Liver (tissue), 9 donors: Measurements from ENCODE around the gene PLVAP. TPM values are rescaled to one million over a fixed set of nuclear protein-coding genes. Genes with fewer than 3 reads are reported as not detected.

Experiments
- DNase-seq: peaks from one replicate; pipeline ENCODE4 v3.0.0-alpha.2; 2017; ENCODE audit warnings: low spot score
- H3K27ac ChIP-seq, 2 donors: one replicate each; pipeline ENCODE4 v1.7.0; 2013; ENCODE audit warnings: inconsistent platforms in 2 of 2, low read length in 2 of 2, control low read depth in 1 of 2, low read depth in 1 of 2, mild to moderate bottlenecking in 1 of 2
- H3K27me3 ChIP-seq, 4 donors: one replicate each; pipeline versions ENCODE4 v1.6.1 to v1.7.0; 2013; ENCODE audit warnings: low read length in 3 of 4, inconsistent platforms in 1 of 4, mild to moderate bottlenecking in 1 of 4, moderate library complexity in 1 of 4; ENCODE audit not compliant: control insufficient read depth in 4 of 4, insufficient read depth in 4 of 4
- H3K36me3 ChIP-seq, 4 donors: one replicate each; pipeline versions ENCODE4 v1.6.1 to v1.7.0; 2013; ENCODE audit warnings: low read length in 3 of 4, mild to moderate bottlenecking in 3 of 4, low read depth in 1 of 4, moderate library complexity in 1 of 4; ENCODE audit not compliant: control insufficient read depth in 4 of 4, insufficient read depth in 3 of 4
- H3K4me1 ChIP-seq, 4 donors: one replicate each; pipeline versions ENCODE4 v1.6.1 to v1.7.0; 2013; ENCODE audit warnings: low read length in 3 of 4, mild to moderate bottlenecking in 3 of 4, moderate library complexity in 1 of 4; ENCODE audit not compliant: control insufficient read depth in 4 of 4, insufficient read depth in 4 of 4
- H3K4me3 ChIP-seq, 3 donors: one replicate each; pipeline versions ENCODE4 v1.6.1 to v1.7.0; 2013; ENCODE audit warnings: low read length in 3 of 3, control low read depth in 1 of 3, low read depth in 1 of 3, mild to moderate bottlenecking in 1 of 3
- H3K9ac ChIP-seq, 2 donors: one replicate each; pipeline ENCODE4 v1.7.0; 2013; ENCODE audit warnings: low read length in 2 of 2, mild to moderate bottlenecking in 2 of 2, moderate library complexity in 2 of 2, control low read depth in 1 of 2, low read depth in 1 of 2
- H3K9me3 ChIP-seq, 4 donors: one replicate each; pipeline versions ENCODE4 v1.6.1 to v1.7.0; 2013; ENCODE audit warnings: low read length in 3 of 4; ENCODE audit not compliant: control insufficient read depth in 4 of 4
- CTCF ChIP-seq: fragments of 150-350 bp; IDR thresholded peaks from 2 replicates; pipeline ENCODE4 v1.5.1; 2017; ENCODE audit warnings: improper control_type of control experiment, low read depth, low read length; ENCODE audit not compliant: missing input control
- EGR1 ChIP-seq, 2 donors: IDR thresholded peaks; 2 replicates each; pipeline ENCODE4 v1.6.1; 2016 to 2018; ENCODE audit warnings: antibody characterized with exemption in 2 of 2, low read depth in 2 of 2
- FOXA1 ChIP-seq: IDR thresholded peaks from 2 replicates; pipeline ENCODE4 v1.6.1; 2016; ENCODE audit warnings: antibody characterized with exemption
- FOXA2 ChIP-seq: IDR thresholded peaks from 2 replicates; pipeline ENCODE4 v1.6.1; 2016; ENCODE audit warnings: antibody characterized with exemption
- GABPA ChIP-seq, 2 donors: IDR thresholded peaks in 1 of 2; conservative IDR thresholded peaks in 1 of 2; 2 replicates each; pipeline ENCODE4 v1.6.1; 2016; ENCODE audit warnings: antibody characterized with exemption in 2 of 2, mild to moderate bottlenecking in 1 of 2, moderate library complexity in 1 of 2
- HNF4A ChIP-seq, 2 donors: conservative IDR thresholded peaks; 2 replicates each; pipeline ENCODE4 v1.6.1; 2016; ENCODE audit warnings: antibody characterized with exemption in 2 of 2, mild to moderate bottlenecking in 2 of 2
- HNF4G ChIP-seq: IDR thresholded peaks from 2 replicates; pipeline ENCODE4 v1.6.1; 2016; ENCODE audit warnings: antibody characterized with exemption
- JUND ChIP-seq, 2 donors: IDR thresholded peaks; 2 replicates each; pipeline ENCODE4 v1.6.1; 2016; ENCODE audit warnings: antibody characterized with exemption in 2 of 2
- NR2F2 ChIP-seq: IDR thresholded peaks from 2 replicates; pipeline ENCODE4 v1.6.1; 2016; ENCODE audit warnings: antibody characterized with exemption
- RAD21 ChIP-seq, 2 donors: IDR thresholded peaks; 2 replicates each; pipeline ENCODE4 v1.6.1; 2016; ENCODE audit warnings: antibody characterized with exemption in 2 of 2, mild to moderate bottlenecking in 2 of 2
- RXRA ChIP-seq, 2 donors: IDR thresholded peaks; 2 replicates each; pipeline ENCODE4 v1.6.1; 2017 to 2018; ENCODE audit warnings: antibody characterized with exemption in 2 of 2, mild to moderate bottlenecking in 1 of 2
- SP1 ChIP-seq: IDR thresholded peaks from 2 replicates; pipeline ENCODE4 v1.6.1; 2018; ENCODE audit warnings: antibody characterized with exemption, mild to moderate bottlenecking
- TAF1 ChIP-seq: conservative IDR thresholded peaks from 2 replicates; pipeline ENCODE4 v1.6.1; 2016; ENCODE audit warnings: antibody characterized with exemption, mild to moderate bottlenecking
- YY1 ChIP-seq: IDR thresholded peaks from 2 replicates; pipeline ENCODE4 v1.6.1; 2016; ENCODE audit warnings: antibody characterized with exemption, mild to moderate bottlenecking
- WGBS: extraction: QIAGEN DNeasy Blood & Tissue Kit; methylation state at CpG from one replicate; pipeline ENCODE4 v1.1.7; 2013; 5-methylcytosine and 5-hydroxymethylcytosine counted together
- polyA plus RNA-seq, 2 donors: library from polyadenylated mRNA; stranded (reverse) in 1 of 2; unstranded in 1 of 2; fragments of 200-250 nt in 1 of 2; fragments of >200 nt in 1 of 2; fragmentation: Nextera tagmentation in 1 of 2; extraction: Ambion mirVana in 1 of 2; gene quantifications; one replicate each; pipeline versions ENCODE4 v1.2.1 to v1.2.3, GENCODE V29; 2013 to 2015
- total RNA-seq, 2 donors: library from RNA; depleted of rRNA; stranded (reverse); fragments of >200 nt; gene quantifications; one replicate each; pipeline ENCODE4 v1.2.3, GENCODE V29; 2014
- TF ChIP-seq, protein P1 (sequence below): IDR thresholded peaks from 2 replicates; pipeline ENCODE4 v1.6.1; 2016; ENCODE audit warnings: antibody characterized with exemption
- TF ChIP-seq, protein P2 (sequence below): IDR thresholded peaks from 2 replicates; pipeline ENCODE4 v1.6.1; 2016; ENCODE audit warnings: antibody characterized with exemption, mild to moderate bottlenecking
- TF ChIP-seq, protein P3 (sequence below): IDR thresholded peaks from 2 replicates; pipeline ENCODE4 v1.6.1; 2016; ENCODE audit warnings: antibody characterized with exemption
- TF ChIP-seq, protein P4 (sequence below): IDR thresholded peaks from 2 replicates; pipeline ENCODE4 v1.6.1; 2016; ENCODE audit warnings: antibody characterized with exemption
- donor health status: healthy.
- donor health status: healthy.
- donor health status: healthy.
- donor health status: healthy.
- donor health status: healthy.

Gene PLVAP
- total and polyA plus RNA-seq, 4 donors, result 4.2 to 11.8 (median 8.6) TPM

DNA sequence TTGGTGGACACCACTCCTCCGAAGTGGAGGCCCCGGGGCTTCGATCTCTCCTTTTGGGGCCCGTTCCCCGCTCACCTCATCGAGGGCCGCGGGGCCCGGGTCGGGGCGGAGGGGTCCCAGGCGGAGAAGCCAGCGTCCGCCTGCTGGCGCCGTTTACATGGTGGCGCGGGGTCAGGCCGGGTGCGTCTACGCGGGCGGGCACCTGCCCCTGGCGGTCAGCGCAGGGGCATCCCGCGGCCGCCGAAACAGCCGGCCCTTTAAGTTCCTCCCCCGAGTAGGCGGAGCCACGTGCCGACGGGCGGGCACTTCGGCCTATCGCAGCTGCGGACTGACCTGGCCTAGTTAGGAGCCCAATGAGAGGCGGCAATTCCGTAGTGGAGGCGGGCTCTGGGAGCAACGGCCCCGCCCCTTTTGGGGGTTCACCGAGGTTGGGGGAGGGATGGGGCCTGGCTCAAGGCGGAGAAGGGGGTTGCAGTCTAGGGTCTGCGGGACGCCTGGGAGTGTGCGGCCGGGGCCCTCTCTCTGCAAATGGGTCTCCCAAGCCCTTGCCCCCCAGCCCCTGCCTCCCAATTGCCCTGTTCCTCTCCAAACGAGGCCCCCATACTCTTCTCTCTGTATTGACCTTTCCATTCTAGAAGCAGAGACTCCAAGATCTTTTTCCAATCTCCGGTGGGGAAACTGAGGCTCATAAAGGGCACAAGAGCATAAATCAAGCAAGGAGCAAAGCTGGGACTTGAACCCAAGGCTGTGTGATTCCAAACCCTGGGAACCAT is 73.8 kb downstream of the PLVAP start, which contains the start of gene ABHD8:
Gene ABHD8 (minus strand): TSS at position 259 of the 773 bp plus-strand sequence. CDS start 1,809 bp downstream, outside the sequence.
- 2% methylated on average over 52 of the region's 52 CpGs for whole genome bisulfite sequencing
- H3K4me1 ChIP-seq, result peaks cover 12 to 45% (median 36%) of the 10 kb centered on the region in 4 donors
- H3K27ac ChIP-seq, result peak within 1 kb of the TSS; percentile 51 to 57
- H3K9me3 ChIP-seq, result peaks cover 0 to 1% (median under 1%) of the 10 kb centered on the region in 4 donors
- H3K36me3 ChIP-seq, result peaks cover 0 to under 1% (median 0%) of the 10 kb centered on the region in 4 donors
- H3K4me3 ChIP-seq, result peak within 1 kb of the TSS; percentile 62 to 87 (median 65)
- DNase-seq, result peak; percentile 97
- peak within 1 kb of the TSS in 1 of 2 donors; percentile 59 for H3K9ac ChIP-seq
- TF ChIP-seq GABPA (IDR thresholded peaks at IDR 0.05 in 1 of 2, conservative IDR thresholded peaks at IDR 0.05 in 1 of 2) (no peak), HNF4A (conservative IDR thresholded peaks at IDR 0.05) (no peak), FOXA2 (no peak), EGR1 (IDR thresholded peaks at IDR 0.05; ENCODE audit: low read depth in 2 of 2) (no peak), YY1 (no peak), TAF1 (no peak), RAD21 (IDR thresholded peaks at IDR 0.05) (peak in 1 of 2 donors; percentile 28), RXRA (IDR thresholded peaks at IDR 0.05) (peak; percentile 46 to 48), HNF4G (no peak), CTCF (peak; percentile 62), FOXA1 (peak; percentile 33), SP1 (peak; percentile 90), NR2F2 (no peak), JUND (IDR thresholded peaks at IDR 0.05) (no peak)
- TF ChIP-seq, protein P1, sequence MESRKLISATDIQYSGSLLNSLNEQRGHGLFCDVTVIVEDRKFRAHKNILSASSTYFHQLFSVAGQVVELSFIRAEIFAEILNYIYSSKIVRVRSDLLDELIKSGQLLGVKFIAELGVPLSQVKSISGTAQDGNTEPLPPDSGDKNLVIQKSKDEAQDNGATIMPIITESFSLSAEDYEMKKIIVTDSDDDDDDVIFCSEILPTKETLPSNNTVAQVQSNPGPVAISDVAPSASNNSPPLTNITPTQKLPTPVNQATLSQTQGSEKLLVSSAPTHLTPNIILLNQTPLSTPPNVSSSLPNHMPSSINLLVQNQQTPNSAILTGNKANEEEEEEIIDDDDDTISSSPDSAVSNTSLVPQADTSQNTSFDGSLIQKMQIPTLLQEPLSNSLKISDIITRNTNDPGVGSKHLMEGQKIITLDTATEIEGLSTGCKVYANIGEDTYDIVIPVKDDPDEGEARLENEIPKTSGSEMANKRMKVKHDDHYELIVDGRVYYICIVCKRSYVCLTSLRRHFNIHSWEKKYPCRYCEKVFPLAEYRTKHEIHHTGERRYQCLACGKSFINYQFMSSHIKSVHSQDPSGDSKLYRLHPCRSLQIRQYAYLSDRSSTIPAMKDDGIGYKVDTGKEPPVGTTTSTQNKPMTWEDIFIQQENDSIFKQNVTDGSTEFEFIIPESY, result no peak
- TF ChIP-seq, protein P2, sequence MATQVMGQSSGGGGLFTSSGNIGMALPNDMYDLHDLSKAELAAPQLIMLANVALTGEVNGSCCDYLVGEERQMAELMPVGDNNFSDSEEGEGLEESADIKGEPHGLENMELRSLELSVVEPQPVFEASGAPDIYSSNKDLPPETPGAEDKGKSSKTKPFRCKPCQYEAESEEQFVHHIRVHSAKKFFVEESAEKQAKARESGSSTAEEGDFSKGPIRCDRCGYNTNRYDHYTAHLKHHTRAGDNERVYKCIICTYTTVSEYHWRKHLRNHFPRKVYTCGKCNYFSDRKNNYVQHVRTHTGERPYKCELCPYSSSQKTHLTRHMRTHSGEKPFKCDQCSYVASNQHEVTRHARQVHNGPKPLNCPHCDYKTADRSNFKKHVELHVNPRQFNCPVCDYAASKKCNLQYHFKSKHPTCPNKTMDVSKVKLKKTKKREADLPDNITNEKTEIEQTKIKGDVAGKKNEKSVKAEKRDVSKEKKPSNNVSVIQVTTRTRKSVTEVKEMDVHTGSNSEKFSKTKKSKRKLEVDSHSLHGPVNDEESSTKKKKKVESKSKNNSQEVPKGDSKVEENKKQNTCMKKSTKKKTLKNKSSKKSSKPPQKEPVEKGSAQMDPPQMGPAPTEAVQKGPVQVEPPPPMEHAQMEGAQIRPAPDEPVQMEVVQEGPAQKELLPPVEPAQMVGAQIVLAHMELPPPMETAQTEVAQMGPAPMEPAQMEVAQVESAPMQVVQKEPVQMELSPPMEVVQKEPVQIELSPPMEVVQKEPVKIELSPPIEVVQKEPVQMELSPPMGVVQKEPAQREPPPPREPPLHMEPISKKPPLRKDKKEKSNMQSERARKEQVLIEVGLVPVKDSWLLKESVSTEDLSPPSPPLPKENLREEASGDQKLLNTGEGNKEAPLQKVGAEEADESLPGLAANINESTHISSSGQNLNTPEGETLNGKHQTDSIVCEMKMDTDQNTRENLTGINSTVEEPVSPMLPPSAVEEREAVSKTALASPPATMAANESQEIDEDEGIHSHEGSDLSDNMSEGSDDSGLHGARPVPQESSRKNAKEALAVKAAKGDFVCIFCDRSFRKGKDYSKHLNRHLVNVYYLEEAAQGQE, result no peak
- TF ChIP-seq, protein P3, sequence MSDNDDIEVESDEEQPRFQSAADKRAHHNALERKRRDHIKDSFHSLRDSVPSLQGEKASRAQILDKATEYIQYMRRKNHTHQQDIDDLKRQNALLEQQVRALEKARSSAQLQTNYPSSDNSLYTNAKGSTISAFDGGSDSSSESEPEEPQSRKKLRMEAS, result no peak
- TF ChIP-seq, protein P4, sequence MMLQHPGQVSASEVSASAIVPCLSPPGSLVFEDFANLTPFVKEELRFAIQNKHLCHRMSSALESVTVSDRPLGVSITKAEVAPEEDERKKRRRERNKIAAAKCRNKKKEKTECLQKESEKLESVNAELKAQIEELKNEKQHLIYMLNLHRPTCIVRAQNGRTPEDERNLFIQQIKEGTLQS, result no peak
- no peaks in the 10 kb centered on the region for H3K27me3 ChIP-seq
